ENCODE measurements around the gene GPR75. TPM values are rescaled to one million over a fixed set of nuclear protein-coding genes. Genes with fewer than 3 reads are reported as not detected.

GPR75 gene
- total RNA-seq, 1 experiment from 2014 or later: 2.5 TPM

- no peak for TF ChIP-seq SIN3A (IDR thresholded peaks at IDR 0.05; ENCODE audit: borderline replicate concordance, insufficient read depth, low read depth, low read length)
These were observed 40.1 kb downstream of the GPR75 start for GRCh38 chr2:53819634-53820033.

GRCh38 chr2:53818854-53819435 is 40.8 kb downstream of the GPR75 start:
- ChIA-PET POLR2A (interaction anchor here (0.6 kb wide), 1 partner anchor 1370 kb away, joined by 6 read pairs; no protein-coding TSS in a partner anchor), CTCF (no interaction called here)
- Histone ChIP-seq H3K4me1 (ENCODE audit: control insufficient read depth, insufficient read depth, low read length) (no peaks in the 10 kb centered on the region), H3K36me3 (ENCODE audit: control insufficient read depth, insufficient read depth, low read length) (peaks cover 25% of the 10 kb centered on the region), H3K27ac (ENCODE audit: low read length) (no peak overlapping the region), H3K27me3 (ENCODE audit: control insufficient read depth, insufficient read depth, low read length) (no peaks in the 10 kb centered on the region), H3K9me3 (ENCODE audit: control insufficient read depth, insufficient read depth, low read depth, low read length) (no peaks in the 10 kb centered on the region), H3K4me3 (ENCODE audit: low read depth in 2 of 2, low read length in 2 of 2) (no peak overlapping the region)
- no peak for TF ChIP-seq POLR2AphosphoS5 (IDR thresholded peaks at IDR 0.05; ENCODE audit: low read depth, low read length)
- no peak for TF ChIP-seq CTCF (IDR thresholded peaks at IDR 0.05)
- TF ChIP-seq SIN3A (IDR thresholded peaks at IDR 0.05; ENCODE audit: borderline replicate concordance, insufficient read depth, low read depth, low read length): no peak
- TF ChIP-seq REST (IDR thresholded peaks at IDR 0.05; ENCODE audit: insufficient read depth in 1 of 2, low read depth in 2 of 2, low read length in 1 of 2): no peak
- no peak for TF ChIP-seq TCF7L2 (IDR thresholded peaks at IDR 0.05; ENCODE audit: low read depth, low read length)
- intact Hi-C loops (cut with micrococcal nuclease; ENCODE audit: unreplicated experiment) (no loop called here), in situ Hi-C loops (cut with HindIII; ENCODE audit: low pct_unique_long_range_greater_than_20kb, low sequenced_read_pairs) (no loop called here)
- ATAC-seq (no peak), DNase-seq (ENCODE audit: low read depth, low spot score) (no peak)
- BruUV-seq (replicated peaks): no TSS peak

More at GRCh38 chr2:53819634-53820033, 40.1 kb downstream of the GPR75 start:
- DNase-seq (ENCODE audit: low read depth, low spot score): no peak
- no TSS peak for BruUV-seq (replicated peaks)
- no peak overlapping the region for H3K27ac ChIP-seq (ENCODE audit: low read length)
- CTCF ChIA-PET: no interaction called here
- peaks cover 18% of the 10 kb centered on the region for H3K36me3 ChIP-seq (ENCODE audit: control insufficient read depth, insufficient read depth, low read length)
- no peak overlapping the region for H3K4me3 ChIP-seq (ENCODE audit: low read depth in 2 of 2, low read length in 2 of 2)
- no peaks in the 10 kb centered on the region for H3K4me1 ChIP-seq (ENCODE audit: control insufficient read depth, insufficient read depth, low read length)
- intact Hi-C loops (cut with micrococcal nuclease; ENCODE audit: unreplicated experiment) (no loop called here), in situ Hi-C loops (cut with HindIII; ENCODE audit: low pct_unique_long_range_greater_than_20kb, low sequenced_read_pairs) (no loop called here)
- ATAC-seq: no peak
- no peaks in the 10 kb centered on the region for H3K27me3 ChIP-seq (ENCODE audit: control insufficient read depth, insufficient read depth, low read length)
- POLR2A ChIA-PET: no interaction called here
- H3K9me3 ChIP-seq (ENCODE audit: control insufficient read depth, insufficient read depth, low read depth, low read length): no peaks in the 10 kb centered on the region

GRCh38 chr2:53813151-53813550 is 46.6 kb downstream of the GPR75 start:
- intact Hi-C loops (cut with micrococcal nuclease; ENCODE audit: unreplicated experiment) (no loop called here), in situ Hi-C loops (cut with HindIII; ENCODE audit: low pct_unique_long_range_greater_than_20kb, low sequenced_read_pairs) (no loop called here)
- DNase-seq (ENCODE audit: low read depth, low spot score) (no peak), ATAC-seq (no peak)
- BruUV-seq (replicated peaks): no TSS peak
- no peaks in the 10 kb centered on the region for H3K9me3 ChIP-seq (ENCODE audit: control insufficient read depth, insufficient read depth, low read depth, low read length)
- ChIA-PET CTCF (no interaction called here), POLR2A (no interaction called here)
- H3K27me3 ChIP-seq (ENCODE audit: control insufficient read depth, insufficient read depth, low read length): no peaks in the 10 kb centered on the region
- H3K27ac ChIP-seq (ENCODE audit: low read length): no peak overlapping the region
- no peak overlapping the region for H3K4me3 ChIP-seq (ENCODE audit: low read depth in 2 of 2, low read length in 2 of 2)
- no peak for TF ChIP-seq TCF7L2 (IDR thresholded peaks at IDR 0.05; ENCODE audit: low read depth, low read length)
- no peak for TF ChIP-seq CTCF (IDR thresholded peaks at IDR 0.05)
- TF ChIP-seq SIN3A (IDR thresholded peaks at IDR 0.05; ENCODE audit: borderline replicate concordance, insufficient read depth, low read depth, low read length): no peak
- TF ChIP-seq REST (IDR thresholded peaks at IDR 0.05; ENCODE audit: insufficient read depth in 1 of 2, low read depth in 2 of 2, low read length in 1 of 2): no peak
- TF ChIP-seq POLR2AphosphoS5 (IDR thresholded peaks at IDR 0.05; ENCODE audit: low read depth, low read length): no peak
- peaks cover 38% of the 10 kb centered on the region for H3K36me3 ChIP-seq (ENCODE audit: control insufficient read depth, insufficient read depth, low read length)
- H3K4me1 ChIP-seq (ENCODE audit: control insufficient read depth, insufficient read depth, low read length): no peaks in the 10 kb centered on the region
